Keratinocyte (primary cell): ENCODE data around the gene ACP1. TPM values are rescaled to one million over a fixed set of nuclear protein-coding genes. Genes with fewer than 3 reads are reported as not detected.

Source experiments
- DNase-seq: peaks from one replicate; pipeline ENCODE4 v3.0.0-alpha.2; 2011; ENCODE audit warnings: low read depth, missing footprints, low spot score
- FAIRE-seq: peaks from 2 replicates; lab custom pipeline; 2011; peaks lifted over from hg19 to GRCh38; lab: Jason Lieb, UNC
- H2AFZ ChIP-seq: 2 replicates; pipeline ENCODE4 v1.6.0; 2012; ENCODE audit warnings: low read length, control low read depth, inconsistent platforms; ENCODE audit not compliant: control insufficient read depth
- H3K27ac ChIP-seq: 2 replicates; pipeline ENCODE4 v1.5.1; 2011; ENCODE audit warnings: low read length; ENCODE audit not compliant: control insufficient read depth, insufficient read depth
- H3K27me3 ChIP-seq: 3 replicates; pipeline ENCODE4 v1.6.0; 2011; ENCODE audit warnings: low read length; ENCODE audit not compliant: control insufficient read depth, insufficient read depth; ENCODE audit errors: extremely low read depth
- H3K36me3 ChIP-seq, 2 experiments: 2 replicates in 1 of 2; 3 replicates in 1 of 2; pipeline ENCODE4 v1.5.1; 2011; ENCODE audit warnings: low read length in 2 of 2, mild to moderate bottlenecking in 1 of 2; ENCODE audit not compliant: control insufficient read depth in 2 of 2, insufficient read depth in 2 of 2; ENCODE audit errors: extremely low read depth in 1 of 2
- H3K4me1 ChIP-seq: 3 replicates; pipeline ENCODE4 v1.5.1; 2011; ENCODE audit warnings: low read length; ENCODE audit not compliant: control insufficient read depth, insufficient read depth; ENCODE audit errors: extremely low read depth
- H3K4me2 ChIP-seq: 3 replicates; pipeline ENCODE4 v1.6.0; 2011; ENCODE audit warnings: low read depth, low read length; ENCODE audit not compliant: control insufficient read depth, insufficient read depth; ENCODE audit errors: extremely low read depth
- H3K4me3 ChIP-seq, 3 experiments: fragments of 200-600 bp in 1 of 3; sonication (generic) in 1 of 3; 2 replicates in 2 of 3; 3 replicates in 1 of 3; pipeline ENCODE4 v1.5.1; 2011 to 2016; ENCODE audit warnings: low read length in 3 of 3, mild to moderate bottlenecking in 3 of 3, control low read depth in 2 of 3, inconsistent platforms in 1 of 3, low read depth in 1 of 3, mixed read lengths in 1 of 3, mixed run types in 1 of 3, moderate library complexity in 1 of 3; ENCODE audit not compliant: control insufficient read depth in 2 of 3, insufficient read depth in 2 of 3; ENCODE audit errors: extremely low read depth in 1 of 3
- H3K79me2 ChIP-seq: 2 replicates; pipeline ENCODE4 v1.6.0; 2012; ENCODE audit warnings: low read length; ENCODE audit not compliant: control insufficient read depth, insufficient read depth
- H3K9ac ChIP-seq: 3 replicates; pipeline ENCODE4 v1.6.0; 2011; ENCODE audit warnings: low read length; ENCODE audit not compliant: control insufficient read depth, insufficient read depth; ENCODE audit errors: extremely low read depth
- H3K9me1 ChIP-seq: 3 replicates; pipeline ENCODE4 v1.6.0; 2011; ENCODE audit warnings: low read length; ENCODE audit not compliant: control insufficient read depth, insufficient read depth; ENCODE audit errors: extremely low read depth
- H3K9me3 ChIP-seq: 2 replicates; pipeline ENCODE4 v1.5.1; 2012; ENCODE audit warnings: low read depth, low read length; ENCODE audit not compliant: control insufficient read depth
- H4K20me1 ChIP-seq: 3 replicates; pipeline ENCODE4 v1.6.0; 2011; ENCODE audit warnings: low read length; ENCODE audit not compliant: control insufficient read depth, insufficient read depth; ENCODE audit errors: extremely low read depth
- EZH2 ChIP-seq: IDR thresholded peaks from one replicate; pipeline ENCODE4 v1.6.1; 2012; ENCODE audit warnings: inconsistent platforms, mild to moderate bottlenecking, low read length, moderate library complexity
- dilution Hi-C: fragments of 300-500 bp; cut with MboI; formaldehyde crosslinking; loops from one replicate; pipeline ENCODE4 v1.7.0; 2020; ENCODE audit warnings: low sequenced_read_pairs; ENCODE audit not compliant: extremely low pct_ligation_motif_present
- polyA plus RNA-seq, 5 experiments: library from polyadenylated mRNA; depleted of rRNA in 3 of 5; stranded (reverse) in 3 of 5; stranded (forward) in 1 of 5; unstranded in 1 of 5; fragments of >200 nt; gene quantifications; 1 replicate in 1 of 5; 2 replicates in 3 of 5; 3 replicates in 1 of 5; pipeline versions ENCODE4 v1.2.1 to v1.2.3, GENCODE V29; 2011 to 2012; ENCODE audit warnings: missing spikeins in 2 of 5, low read depth in 1 of 5, low replicate concordance in 1 of 5
- TF ChIP-seq, protein P1 (sequence below), 3 experiments: IDR thresholded peaks in 1 of 3; conservative IDR thresholded peaks in 1 of 3; optimal IDR thresholded peaks in 1 of 3; 2 replicates in 2 of 3; 3 replicates in 1 of 3; pipeline versions ENCODE3 to v1.5.1; 2011; ENCODE audit warnings: low read length in 3 of 3, mild to moderate bottlenecking in 3 of 3, moderate library complexity in 2 of 3, control low read depth in 1 of 3, inconsistent platforms in 1 of 3; ENCODE audit not compliant: insufficient read depth in 2 of 3; ENCODE audit errors: extremely low read depth in 1 of 3

The ACP1 gene
- polyA plus RNA-seq, 1 donor (not counting 4 experiments of a cell fraction or from before 2014, with no cell fraction given) = 123 TPM

DNA sequence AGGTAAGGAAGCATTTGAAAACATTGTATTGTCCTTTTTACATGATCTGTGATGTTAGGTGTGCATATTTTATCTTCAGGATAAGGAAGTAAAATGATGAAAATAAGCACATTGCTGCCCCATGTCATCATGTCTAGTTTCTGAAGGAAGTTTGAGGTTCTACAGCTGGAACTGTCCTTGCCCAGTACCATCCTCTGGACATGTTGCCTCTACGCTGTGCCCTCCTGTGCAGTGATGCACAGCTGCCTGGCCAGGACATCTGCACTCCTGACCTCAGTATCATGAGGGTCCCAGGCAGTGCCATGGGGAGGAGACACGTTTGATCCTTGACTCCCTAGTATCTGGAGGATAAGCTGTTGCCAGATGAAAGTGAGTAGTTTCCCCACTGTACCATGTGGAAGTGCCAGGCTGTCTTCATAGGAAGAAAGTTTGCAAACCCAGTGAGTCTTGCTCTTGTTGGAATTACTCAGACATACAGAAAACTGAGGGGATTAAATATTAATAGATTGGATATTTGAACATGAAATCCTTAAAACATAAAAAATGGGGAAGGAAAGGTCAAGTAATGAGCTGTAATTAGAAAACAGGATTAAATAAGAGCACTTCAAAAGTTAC is 13.7 kb downstream of the ACP1 start:
- dilution Hi-C loops = no loop called here
- H3K79me2 ChIP-seq = peaks cover 33% of the 10 kb centered on the region
- no peaks in the 10 kb centered on the region for H3K27me3 ChIP-seq
- peaks cover 14 to 21% of the 10 kb centered on the region in 2 experiments for H3K36me3 ChIP-seq
- H3K9me1 ChIP-seq = no peaks in the 10 kb centered on the region
- H3K4me3 ChIP-seq = no peak overlapping the region
- no peaks in the 10 kb centered on the region for H3K4me1 ChIP-seq
- H3K9ac ChIP-seq = no peak overlapping the region
- no peaks in the 10 kb centered on the region for H3K9me3 ChIP-seq
- no peak overlapping the region for H3K4me2 ChIP-seq
- DNase-seq = no peak
- no peak for TF ChIP-seq EZH2
- TF ChIP-seq, protein P1, sequence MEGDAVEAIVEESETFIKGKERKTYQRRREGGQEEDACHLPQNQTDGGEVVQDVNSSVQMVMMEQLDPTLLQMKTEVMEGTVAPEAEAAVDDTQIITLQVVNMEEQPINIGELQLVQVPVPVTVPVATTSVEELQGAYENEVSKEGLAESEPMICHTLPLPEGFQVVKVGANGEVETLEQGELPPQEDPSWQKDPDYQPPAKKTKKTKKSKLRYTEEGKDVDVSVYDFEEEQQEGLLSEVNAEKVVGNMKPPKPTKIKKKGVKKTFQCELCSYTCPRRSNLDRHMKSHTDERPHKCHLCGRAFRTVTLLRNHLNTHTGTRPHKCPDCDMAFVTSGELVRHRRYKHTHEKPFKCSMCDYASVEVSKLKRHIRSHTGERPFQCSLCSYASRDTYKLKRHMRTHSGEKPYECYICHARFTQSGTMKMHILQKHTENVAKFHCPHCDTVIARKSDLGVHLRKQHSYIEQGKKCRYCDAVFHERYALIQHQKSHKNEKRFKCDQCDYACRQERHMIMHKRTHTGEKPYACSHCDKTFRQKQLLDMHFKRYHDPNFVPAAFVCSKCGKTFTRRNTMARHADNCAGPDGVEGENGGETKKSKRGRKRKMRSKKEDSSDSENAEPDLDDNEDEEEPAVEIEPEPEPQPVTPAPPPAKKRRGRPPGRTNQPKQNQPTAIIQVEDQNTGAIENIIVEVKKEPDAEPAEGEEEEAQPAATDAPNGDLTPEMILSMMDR (optimal IDR thresholded peaks at IDR 0.05 in 1 of 3, IDR thresholded peaks at IDR 0.05 in 1 of 3, conservative IDR thresholded peaks at IDR 0.05 in 1 of 3; ENCODE audit: extremely low read depth in 1 of 3, insufficient read depth in 2 of 3, low read length in 3 of 3) = no peak
- FAIRE-seq = no peak
- no peak overlapping the region for H2AFZ ChIP-seq
- peaks cover 2% of the 10 kb centered on the region for H4K20me1 ChIP-seq
- H3K27ac ChIP-seq = no peak overlapping the region

DNA sequence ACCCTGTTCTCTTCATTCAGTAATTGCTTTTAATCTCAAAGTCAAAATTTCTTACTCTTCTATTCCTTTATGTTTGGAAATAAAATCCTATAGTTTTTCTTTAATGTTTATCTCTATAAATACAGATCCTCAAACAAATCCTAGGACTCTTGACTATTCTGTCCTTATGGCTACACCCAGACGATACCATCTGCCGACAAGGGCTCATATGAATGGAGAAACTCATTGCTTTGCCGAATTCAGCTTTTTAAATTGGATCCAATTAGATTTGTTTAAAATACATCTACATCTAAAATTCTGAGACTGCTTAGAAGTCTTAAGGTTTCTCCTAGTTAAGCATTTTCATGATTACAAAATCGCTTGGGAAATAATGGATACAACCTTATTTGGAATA is 14.2 kb downstream of the ACP1 start:
- H3K4me3 ChIP-seq = no peak overlapping the region
- no peaks in the 10 kb centered on the region for H3K27me3 ChIP-seq
- no peaks in the 10 kb centered on the region for H3K4me1 ChIP-seq
- no peaks in the 10 kb centered on the region for H3K9me3 ChIP-seq
- H3K27ac ChIP-seq = no peak overlapping the region
- H3K9ac ChIP-seq = no peak overlapping the region
- H3K9me1 ChIP-seq = no peaks in the 10 kb centered on the region
- H3K4me2 ChIP-seq = no peak overlapping the region
- peaks cover 2% of the 10 kb centered on the region for H4K20me1 ChIP-seq
- peaks cover 29% of the 10 kb centered on the region for H3K79me2 ChIP-seq
- H2AFZ ChIP-seq = no peak overlapping the region
- TF ChIP-seq EZH2 = no peak
- TF ChIP-seq, protein P1 (optimal IDR thresholded peaks at IDR 0.05 in 1 of 3, IDR thresholded peaks at IDR 0.05 in 1 of 3, conservative IDR thresholded peaks at IDR 0.05 in 1 of 3; ENCODE audit: extremely low read depth in 1 of 3, insufficient read depth in 2 of 3, low read length in 3 of 3) = no peak
- peaks cover 14 to 21% of the 10 kb centered on the region in 2 experiments for H3K36me3 ChIP-seq
- DNase-seq (no peak), FAIRE-seq (no peak)
- dilution Hi-C loops = no loop called here
